Stimulated activated naive CD4-positive, alpha-beta T cell treated with Interleukin-2 at 50 U/mL for 16 hours (primary cell): ENCODE data around the gene SLC10A7.
"Not testable (repeated sequence)": the region's sequence is repeated elsewhere in the genome, so short reads cannot be mapped to it uniquely, and the experiment has no call there.

Experiments
- DNase-seq: peaks from one replicate; lab custom pipeline; 2025; lab: John Stamatoyannopoulos, UW

Gene SLC10A7

DNA sequence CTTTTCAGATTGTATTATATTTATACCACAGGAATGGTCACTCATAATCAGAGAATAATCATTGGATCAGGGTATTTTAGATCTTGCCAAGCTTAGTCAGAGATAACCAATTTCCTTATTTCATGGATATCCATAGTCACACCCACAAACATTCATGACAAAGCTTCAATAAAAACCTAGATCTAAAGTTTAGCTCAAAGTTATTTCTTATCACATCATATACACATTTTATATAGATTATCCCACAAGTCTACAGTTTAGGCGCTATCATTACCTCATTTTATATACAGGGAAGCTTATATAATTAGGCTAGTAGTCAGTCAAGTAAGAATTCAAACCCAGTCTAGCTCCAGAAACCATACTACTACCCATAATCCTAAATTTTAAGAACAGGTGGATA, 82.3 kb downstream of the SLC10A7 start:
- DNase-seq, result no peak

DNA sequence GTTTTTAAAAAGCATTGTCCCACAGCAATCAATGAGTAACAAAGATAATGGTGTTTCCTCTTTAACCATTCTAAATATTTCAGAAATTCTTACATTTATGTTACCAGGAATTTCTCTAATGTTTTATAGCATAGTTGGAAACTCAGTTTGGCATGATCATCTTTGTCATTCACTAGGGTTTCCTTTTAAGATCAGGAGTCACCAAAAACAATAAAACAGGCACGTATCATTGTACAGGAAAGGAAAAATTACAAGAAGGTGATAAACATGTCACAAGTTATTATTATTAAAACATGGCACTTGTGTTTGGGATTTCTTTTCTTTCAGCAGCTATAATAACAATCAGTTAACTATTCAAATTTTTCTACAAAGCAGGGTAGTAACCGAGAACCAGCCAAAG, 84.0 kb downstream of the SLC10A7 start:
- no peak for DNase-seq

DNA sequence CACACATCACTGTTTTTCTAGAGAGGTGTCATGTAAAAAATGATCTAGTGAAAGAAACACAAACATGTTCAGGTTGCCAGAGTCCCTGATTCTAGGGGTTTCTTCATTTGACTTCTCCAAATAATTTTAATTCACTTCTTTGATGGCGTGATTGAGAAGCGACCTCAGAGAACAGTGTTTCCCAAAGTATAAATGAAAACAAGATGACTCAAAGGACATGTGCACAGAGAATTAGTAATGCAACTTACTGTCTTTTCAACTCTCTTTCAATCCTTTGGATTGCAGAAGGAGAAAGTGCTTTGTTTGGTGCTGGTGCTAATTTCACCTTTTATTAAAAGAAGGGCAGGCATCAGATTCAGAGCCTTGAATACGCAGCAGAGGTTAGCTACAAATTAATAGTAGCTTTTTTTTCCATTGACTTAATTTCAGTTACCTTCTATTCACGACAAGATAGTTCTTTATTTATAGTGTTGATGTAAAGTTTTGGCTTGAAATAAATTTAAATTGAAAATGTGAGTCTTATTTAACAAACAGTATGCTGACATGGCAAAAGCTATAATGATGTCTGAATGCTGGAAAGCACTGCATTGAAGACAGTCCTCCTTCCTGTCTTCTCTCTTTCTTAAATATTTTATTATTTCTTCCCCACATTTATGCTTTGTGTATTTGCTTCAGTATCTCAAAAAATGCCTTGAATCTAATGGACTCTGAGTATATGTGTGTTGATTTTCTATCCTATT, 85.1 kb downstream of the SLC10A7 start:
- no peak for DNase-seq

DNA sequence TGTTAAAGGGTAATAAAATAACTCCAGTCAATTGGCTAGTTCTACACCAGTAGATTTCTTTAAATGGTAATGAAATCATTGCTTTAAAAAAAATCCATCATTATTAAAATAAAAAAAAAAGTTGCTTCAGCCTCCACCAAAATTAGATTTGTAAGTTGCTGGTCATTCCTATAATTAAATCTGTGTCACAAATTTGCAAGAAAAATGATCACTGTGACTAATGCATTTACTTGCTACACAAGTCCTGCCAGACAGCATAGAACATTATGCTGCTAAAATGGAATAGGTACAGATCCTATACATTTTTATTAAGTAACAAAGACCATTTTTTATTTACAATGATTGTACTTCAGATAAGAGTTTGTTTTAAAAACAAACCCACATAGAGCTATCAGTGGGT, 85.8 kb downstream of the SLC10A7 start:
- no peak for DNase-seq

DNA sequence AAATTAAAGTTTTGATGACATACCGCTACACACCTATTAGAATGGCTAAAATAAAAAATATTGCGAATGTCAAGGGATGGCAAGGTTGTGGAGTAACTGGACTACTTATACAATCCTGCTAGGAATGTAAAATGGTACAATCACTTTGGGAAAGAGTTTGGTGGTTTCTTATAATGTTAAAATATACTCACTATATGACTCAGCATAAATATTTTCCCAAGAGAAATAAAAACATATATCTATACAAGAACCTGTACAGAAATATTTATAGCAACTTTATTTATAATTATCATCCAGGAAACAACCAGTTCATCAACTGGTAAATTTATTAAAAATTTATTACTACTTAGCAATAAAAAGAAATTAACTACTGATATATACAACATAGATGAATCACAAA, 89.7 kb downstream of the SLC10A7 start:
- DNase-seq, result no peak

DNA sequence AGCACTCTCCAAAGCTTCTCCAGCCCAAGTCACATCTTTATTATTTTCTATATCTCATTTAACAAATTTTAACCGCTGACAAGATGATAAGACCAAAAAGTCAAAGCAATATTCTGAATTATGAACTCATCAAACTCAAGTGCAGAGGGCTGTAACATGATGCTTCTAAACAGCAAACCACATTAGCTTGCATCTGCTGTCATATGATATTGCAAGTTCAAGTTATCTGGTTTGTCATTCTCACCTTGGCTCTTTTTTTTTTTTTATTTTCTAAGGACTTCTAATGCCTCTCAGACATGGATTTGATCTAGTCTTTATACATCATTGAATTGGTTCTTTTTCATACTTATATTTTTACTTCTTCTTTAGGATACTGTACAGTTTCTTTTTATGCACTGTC, 93.4 kb downstream of the SLC10A7 start:
- DNase-seq, result no peak

DNA sequence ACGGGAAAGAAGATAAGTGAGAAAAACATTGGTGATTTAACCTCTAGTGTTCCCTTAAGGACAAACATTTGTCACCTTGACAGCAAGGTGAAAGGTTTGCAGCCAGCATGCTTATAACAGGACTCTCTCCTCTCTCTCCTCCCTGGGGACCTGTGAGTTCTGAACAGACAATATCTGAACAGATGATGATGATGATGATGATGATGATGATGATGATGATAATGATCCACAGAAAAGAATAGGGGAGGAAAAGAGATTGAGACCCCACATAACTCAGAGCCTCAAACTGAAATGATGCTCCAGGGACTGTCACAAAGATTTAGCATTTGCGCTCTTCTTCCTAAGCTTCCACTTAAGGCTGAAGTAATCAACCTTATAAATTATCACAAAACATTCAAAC, 103.9 kb downstream of the SLC10A7 start:
- no peak for DNase-seq

DNA sequence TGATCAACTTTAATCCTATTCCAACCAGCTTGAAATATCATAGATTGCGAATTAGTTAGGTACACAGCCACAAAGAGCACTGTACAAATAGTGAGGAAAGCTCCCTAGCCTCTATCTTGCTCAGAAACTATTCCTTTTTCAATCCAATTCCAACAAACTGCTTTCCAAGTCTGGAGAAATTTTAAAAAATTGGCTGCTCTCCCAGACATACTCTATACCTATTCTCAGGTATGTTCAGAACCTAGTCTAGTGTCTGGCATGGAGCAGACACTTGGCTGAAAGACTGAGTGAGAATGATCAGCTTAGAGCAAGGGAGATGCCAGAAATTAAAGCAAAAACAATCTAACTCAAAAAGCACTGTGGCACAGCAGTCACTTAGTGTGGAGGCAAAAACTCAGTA, 105.9 kb downstream of the SLC10A7 start:
- DNase-seq, result no peak

DNA sequence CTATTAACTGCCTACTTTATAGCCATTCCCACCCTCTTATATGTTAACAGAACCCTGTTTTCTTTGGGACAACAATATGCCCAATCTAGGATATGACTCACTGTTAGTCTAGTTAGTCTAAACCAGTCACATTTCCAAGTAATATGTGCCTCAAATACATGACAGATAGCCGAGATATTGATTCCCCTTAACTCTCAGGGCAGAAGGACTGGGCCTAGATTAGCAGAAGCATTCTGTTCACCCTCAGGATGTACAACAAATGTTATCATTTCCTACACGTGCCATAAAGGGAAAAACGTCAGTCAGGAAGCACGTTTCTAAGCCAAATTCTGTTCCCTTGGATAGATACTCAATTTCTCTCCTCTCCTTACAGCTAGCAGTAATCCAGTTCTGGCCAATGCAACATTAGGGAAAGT, 114.1 kb downstream of the SLC10A7 start:
- no peak for DNase-seq

DNA sequence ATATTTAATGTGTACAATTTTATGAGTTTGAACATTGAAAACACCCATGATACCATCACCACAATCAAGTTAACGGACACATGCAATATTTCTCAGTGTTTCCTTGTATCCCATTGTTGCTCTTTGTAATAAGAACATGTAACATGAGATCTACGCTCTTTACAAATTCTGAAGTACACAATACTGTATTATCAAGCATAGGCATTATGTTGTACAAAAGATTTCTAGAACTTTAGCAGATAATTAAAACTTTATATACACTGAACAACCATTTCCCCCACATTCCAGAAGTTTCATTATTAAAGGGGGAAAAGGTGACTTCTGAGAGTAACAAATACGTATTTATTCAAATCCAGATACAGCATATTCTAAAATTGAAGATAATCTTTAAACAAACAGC, 114.5 kb downstream of the SLC10A7 start:
- DNase-seq, result no peak

DNA sequence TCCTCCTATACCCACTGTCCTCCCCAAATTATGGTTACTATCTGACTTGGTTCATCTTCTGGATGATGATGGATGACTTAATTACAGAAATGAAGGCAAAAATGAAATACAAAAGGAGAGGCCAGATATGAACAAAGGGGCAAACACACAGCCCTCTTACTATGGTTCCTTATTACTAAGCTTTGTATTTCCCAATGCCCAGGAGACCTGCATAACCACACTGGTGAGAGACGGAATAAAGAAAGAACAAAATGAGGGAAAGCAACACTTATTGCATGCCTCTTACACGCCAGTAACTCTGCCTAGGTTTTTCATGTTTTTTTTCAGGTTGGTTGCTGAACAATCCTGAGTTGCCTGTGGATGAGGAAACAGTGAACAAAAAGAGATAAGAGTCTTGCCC, 120.5 kb downstream of the SLC10A7 start:
- DNase-seq, result no peak

DNA sequence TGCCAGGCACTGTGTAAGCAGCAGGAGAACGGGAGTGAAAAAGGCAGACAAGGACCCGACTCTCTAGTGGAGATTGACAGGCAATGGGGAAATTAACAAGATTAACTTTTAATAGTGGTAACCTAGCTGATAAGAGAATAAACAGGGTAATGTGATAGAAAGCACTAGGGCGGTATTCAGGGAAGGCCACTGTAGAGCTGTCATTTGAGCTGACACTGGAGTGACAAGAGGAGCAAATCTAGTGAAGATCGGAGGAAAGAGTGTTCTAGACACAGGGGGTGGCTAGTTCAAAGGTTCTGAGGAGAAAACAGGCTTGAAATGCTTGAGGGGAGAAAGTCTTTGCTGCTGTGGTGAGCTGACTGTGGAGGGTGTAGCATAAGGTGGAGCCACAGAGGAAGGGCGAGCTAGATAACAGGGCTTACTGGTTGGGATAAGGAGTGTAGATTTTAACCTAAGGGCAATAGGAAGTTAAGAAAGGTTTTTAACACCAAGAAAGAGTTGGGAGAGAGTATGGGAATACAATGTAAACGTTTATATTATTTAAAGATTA, 122.8 kb downstream of the SLC10A7 start:
- DNase-seq, result no peak

DNA sequence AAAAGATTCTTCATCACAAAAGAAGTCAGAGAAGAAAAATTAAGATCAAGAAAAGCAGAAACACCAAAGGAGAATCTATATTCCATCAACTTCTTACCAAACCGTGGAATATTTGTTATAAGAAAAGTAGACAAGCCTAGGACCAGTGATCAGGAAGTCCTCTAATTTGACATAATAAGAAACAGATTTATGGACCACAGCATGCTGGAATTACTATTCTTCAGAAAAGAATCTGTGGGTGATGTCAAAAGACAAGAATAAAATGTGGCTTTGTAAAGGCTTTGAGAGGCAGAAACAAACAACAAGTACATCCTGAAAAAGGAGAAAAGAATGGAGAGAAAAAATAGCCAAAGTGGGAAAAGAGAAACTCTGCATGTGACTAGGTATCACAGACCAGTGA, 123.3 kb downstream of the SLC10A7 start:
- no peak for DNase-seq

DNA sequence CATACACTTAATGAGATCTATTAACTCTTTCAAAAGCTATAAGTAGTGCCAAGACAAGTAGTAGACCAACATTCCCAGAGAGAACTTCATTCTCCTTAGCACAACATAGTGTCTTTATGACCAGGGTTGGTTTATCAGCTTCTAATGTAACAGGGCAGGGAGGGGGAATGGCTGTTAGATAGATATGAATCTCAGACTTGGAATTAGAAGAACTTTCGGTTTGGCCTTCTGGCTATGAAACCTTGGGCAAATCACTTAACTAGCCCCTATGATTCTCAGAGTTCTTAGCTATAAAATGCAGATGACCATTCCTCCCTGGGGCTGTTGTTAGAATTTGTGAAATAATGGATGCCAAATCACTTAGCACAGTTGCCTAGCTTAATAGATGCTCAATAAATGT, 132.2 kb downstream of the SLC10A7 start:
- DNase-seq, result no peak

DNA sequence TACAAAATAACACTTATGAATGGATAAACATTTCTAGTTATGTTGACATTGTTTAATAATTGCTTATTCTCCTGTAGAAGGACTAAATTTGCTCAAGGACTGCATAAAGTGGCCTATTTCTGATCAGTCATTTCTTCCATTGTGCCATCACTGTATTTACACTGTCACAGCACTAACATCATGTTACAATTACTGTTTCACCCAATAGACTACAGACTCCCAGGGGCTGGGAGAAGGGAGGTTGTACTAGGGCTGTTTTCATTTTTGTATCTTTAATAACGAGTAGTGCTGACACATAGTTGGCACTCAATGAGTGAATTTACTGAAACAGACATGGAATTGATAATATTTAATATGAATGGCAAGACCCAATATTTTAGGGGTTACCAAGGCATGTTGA, 139.5 kb downstream of the SLC10A7 start:
- no peak for DNase-seq

DNA sequence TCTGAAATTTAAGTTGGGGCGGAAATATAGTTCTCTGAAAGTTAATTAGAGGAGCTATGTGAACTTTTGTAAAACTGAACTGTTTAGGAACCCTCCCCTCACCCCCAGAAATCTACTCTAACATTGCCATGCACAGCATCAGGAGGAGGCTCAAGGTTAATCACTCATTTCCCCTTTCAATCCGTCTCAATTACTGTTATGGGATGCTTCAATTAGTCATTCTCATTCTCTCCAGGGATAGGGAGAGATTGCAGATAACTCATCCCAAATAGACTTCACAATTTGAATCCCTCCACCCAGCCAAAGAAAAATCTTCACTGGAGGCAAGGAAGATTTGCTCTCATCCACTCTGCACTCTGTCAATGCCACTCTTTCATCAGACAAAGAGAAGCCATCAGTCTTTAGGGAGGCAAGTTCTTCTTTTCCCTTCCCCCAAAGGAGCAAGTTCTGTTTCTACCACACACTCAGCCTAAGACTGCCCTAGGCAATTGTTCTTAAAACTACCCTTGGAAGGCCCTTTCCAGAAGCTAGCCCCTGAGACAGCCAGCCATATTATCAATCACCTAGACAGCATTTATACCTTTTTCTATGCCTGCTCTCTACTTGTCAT, 140.4 kb downstream of the SLC10A7 start:
- DNase-seq, result no peak

DNA sequence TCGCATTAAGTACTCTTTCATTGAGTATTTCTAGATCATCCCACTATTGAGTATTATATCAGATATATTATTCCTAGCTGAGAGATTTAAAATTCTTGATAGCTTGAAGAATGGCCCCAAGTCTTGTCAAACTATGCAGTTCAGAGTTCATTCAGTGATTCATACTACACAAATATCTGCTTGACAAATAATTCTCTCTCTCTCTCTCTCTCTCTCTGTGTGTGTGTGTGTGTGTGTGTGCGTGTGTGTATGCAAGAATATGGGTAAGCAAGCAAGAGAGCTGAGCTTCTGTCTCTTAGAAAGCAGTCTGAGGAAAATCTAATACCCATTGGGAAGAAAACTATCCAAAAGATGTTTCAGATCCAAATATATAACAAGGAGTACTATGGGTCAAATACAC, 142.0 kb downstream of the SLC10A7 start:
- DNase-seq, result no peak

DNA sequence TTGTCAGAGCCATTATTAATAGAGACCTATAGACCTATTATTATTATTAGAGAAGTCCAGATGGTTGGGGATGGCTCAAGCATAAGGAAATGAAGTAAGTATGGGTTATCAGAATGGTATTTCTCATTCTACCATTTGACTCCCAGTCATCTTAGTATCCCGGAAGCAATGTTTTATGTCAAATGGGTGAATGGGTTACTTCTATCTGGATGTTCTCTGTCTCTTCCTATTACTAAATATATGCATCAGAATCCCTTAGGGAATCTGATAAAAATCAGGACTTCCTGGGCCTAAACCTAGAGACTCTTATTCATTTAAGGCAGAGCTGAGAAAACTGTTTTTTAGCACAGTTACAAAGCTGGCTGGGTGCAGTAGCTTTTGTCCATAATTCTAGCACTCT, 149.9 kb downstream of the SLC10A7 start:
- DNase-seq, result no peak

DNA sequence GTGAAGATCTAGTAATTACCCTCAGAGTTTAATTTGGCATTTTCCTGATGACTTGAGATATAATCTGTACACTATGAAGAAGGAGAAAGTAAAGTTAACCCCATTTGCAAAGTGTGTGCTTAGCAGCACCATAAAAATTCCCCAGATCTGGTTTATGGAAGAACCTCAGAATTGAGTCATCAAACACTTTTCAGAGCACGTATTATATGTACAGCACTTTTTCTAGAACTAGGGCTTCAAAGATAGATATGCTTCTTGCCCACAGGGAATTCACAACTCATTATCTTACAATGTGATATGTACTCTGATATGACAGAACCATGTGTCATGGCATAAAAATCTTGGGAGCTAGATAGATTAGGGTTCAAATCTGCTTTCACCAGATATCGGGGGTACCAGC, 150.9 kb downstream of the SLC10A7 start:
- DNase-seq, result no peak

DNA sequence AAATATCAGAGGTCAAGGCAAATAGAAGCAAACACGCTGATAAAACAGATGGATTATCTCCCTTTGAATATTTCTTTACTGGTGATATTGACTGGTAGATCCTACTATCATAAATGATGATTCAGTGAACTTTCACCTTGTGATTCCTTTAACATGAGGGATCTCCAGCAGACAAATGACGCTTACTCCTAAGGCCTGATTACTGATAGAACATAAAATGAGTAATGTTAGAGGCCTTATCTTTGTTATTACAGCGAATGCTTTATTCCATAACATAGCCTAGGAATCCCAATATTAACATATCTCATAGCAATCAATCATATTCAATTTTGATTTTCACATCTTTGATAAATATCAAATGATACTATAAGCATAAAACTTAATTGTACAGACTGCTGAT, 152.3 kb downstream of the SLC10A7 start:
- DNase-seq, result no peak

DNA sequence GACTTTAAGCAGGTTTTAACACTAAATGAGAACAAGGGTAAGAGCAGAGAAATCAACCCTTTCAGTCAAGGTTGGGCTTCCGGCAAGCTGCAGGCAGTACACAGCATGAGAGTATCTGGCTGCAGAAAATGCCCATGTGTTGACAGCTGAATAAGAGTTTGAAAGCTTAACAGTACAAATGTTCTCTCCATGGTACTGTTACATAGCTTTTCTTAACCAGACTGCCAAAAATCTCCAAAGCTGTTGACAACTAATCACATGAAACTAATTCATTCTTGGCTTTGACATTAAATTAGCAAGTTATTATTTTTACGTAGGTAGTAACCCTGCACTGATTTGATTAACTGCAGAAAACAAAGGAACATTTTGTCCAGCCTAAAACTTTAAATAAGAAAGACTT, 153.5 kb downstream of the SLC10A7 start:
- no peak for DNase-seq

DNA sequence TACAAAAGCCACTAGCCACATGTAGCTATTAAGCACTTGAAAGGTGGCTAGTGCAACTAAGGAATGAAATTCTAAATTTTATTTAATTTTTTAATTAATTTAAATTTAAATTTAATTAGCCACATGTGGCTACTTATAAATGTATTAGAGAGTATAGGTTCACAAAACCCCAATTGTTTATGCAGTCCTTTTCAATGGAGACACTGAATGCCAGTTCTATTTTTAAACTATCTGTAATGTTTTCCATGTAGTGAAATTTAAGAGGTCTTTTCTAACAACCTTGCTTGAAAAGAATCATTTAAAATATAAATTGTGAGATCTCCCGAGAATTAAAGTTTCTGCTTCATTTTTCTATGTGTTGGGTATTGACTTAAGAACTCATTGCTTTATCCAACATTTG, 154.4 kb downstream of the SLC10A7 start:
- no peak for DNase-seq

DNA sequence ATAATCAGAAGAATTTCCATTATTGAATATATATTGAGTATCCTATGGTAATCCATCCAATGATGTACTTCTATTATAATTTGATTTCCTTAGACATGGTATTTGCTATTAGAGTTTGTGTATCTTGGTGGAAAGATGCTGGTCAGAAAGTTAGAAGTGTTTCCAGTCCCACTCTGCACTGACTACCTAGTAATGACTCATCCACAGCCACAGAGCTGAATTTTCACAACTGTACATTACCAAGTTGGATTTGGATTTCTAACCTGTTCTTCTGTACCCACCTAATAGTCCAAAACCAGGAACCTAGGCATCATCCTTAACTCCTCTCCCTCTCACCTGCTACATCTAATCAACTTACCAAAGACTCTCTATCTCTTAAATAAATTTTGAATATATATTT, 162.0 kb downstream of the SLC10A7 start:
- DNase-seq, result no peak

DNA sequence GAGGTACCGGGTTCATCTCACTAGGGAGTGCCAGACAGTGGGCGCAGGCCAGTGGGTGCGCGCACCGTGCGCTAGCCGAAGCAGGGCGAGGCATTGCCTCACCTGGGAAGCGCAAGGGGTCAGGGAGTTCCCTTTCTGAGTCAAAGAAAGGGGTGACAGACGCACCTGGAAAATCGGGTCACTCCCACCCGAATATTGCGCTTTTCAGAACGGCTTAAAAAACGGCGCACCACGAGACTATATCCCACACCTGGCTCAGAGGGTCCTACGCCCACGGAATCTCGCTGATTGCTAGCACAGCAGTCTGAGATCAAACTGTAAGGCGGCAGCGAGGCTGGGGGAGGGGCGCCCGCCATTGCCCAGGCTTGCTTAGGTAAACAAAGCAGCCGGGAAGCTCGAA, 171.6 kb downstream of the SLC10A7 start:
- DNase-seq, result not testable (repeated sequence)
